DMS114 treated with DMSO at 0.1 percent for 48 hours (cell line): ENCODE data around the gene WDR33.
"Not testable (repeated sequence)": the region's sequence is repeated elsewhere in the genome, so short reads cannot be mapped to it uniquely, and the experiment has no call there.

ENCODE experiments used
- DNase-seq: peaks from one replicate; lab custom pipeline; 2025; ENCODE audit not compliant: unreplicated experiment; lab: John Stamatoyannopoulos, UW

The WDR33 gene

GRCh38 chr2:127769587-127769986 lies 41.4 kb downstream of the WDR33 start:
- DNase-seq = no peak

DNA sequence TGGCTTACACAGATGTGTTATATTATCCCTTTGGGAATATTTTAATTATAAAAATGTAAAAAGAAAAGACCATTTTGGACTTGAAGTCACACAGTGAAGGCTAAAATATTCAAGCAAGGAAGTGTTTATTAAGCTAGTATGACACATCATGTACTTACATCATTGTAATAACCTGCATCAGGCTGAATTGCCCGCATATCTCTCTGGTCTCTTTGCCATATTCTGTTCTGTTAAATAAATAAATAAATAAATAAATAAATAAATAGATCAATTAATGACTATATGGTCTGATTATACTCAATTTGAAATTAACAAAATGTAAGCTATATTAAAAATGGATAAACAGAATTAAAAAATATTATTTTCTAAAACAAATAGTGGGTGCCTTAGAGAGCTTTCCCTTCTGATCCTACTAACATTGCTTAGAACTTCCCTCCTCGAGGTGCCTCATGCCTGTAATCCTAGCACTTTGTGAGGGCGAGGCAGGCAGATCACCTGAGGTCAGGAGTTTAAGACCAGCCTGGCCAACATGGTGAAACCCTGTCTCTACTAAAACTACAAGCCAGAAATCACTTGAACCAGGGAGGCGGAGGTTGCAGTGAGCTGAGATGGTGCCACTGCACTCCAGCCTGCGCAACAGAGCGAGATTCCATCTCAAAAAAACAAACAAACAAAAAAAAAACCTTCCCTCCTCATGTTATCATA lies 42.0 kb downstream of the WDR33 start:
- no peak for DNase-seq

DNA sequence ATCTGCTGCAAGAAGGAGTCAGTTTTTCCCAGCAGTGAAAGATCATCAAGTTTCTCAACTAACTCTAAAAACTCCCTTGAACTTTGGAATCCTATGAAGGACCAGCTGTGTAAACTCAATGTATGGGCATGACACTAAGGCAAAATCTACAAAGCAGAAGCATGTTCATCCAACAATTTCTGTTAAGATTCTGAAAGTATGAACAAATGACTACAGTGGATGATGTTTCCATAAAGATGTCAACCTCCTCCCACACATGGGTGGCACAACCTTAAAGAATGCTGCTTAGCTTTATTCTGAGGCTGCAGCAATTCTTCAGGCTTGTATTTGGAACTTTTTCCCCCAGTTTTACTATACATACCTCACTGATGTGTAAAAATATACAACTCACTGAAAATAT lies 47.2 kb downstream of the WDR33 start:
- no peak for DNase-seq

GRCh38 chr2:127762846-127763245 lies 48.1 kb downstream of the WDR33 start:
- no peak for DNase-seq

- no peak for DNase-seq
Measured at GRCh38 chr2:127762441-127762840, 48.5 kb downstream of the WDR33 start.

DNA sequence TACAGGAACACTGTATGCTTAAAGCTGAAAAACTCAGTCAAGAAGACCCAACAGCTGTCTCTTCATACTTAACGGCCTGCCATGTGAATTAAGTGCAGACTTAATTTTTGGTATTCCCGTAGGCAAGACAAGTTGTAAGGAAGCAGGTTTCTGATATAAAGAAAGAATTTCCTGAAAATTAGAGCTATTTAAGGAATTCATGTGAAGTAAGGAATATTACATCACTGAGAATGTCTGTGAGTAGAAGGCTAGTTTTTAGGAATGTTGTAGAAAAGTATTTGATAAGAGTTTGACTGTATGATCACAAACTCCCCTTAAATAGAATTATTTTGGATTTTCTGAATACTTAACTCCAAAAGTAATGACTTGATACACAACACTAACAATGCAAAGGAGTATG lies 51.0 kb downstream of the WDR33 start:
- no peak for DNase-seq

DNA sequence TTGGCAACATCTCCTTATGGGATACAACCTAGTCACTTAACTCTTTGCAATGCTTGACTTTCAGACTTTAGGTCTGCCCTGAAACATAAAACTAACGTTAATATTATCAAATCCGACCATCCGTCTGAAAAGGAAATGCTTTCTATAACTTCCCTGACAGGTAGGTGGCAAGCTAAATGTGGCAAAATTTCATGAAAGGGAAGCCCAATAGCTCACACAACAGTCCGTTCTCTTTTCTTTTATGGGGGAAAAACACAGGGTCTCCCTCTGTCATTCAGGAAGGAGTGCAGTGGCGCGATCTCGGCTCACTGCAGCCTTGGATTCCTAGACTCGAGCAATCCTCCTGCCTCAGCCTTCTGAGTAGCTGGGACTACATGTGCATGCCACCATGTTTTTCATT lies 56.8 kb downstream of the WDR33 start:
- DNase-seq = no peak

DNA sequence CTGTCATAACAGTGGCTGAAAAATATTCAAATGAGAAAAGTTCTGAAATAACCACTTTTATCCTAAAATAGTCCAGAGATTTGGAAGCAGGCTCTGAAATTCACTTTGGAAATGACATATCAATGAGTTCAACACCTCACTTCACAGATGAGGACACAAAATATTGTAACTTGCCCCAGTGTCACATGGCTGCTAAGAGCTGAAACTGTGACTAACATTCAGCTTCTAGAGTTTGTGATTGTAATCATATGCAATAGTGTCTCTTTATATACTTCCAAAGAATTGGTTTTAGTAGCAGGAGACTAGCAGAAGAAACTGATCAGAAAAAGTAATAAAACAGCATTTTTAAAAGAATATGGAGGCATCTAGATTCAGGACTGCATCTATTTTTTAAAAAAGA lies 57.6 kb downstream of the WDR33 start:
- no peak for DNase-seq

- not testable (repeated sequence) for DNase-seq
Measured at GRCh38 chr2:127749537-127749936, 61.4 kb downstream of the WDR33 start.

DNA sequence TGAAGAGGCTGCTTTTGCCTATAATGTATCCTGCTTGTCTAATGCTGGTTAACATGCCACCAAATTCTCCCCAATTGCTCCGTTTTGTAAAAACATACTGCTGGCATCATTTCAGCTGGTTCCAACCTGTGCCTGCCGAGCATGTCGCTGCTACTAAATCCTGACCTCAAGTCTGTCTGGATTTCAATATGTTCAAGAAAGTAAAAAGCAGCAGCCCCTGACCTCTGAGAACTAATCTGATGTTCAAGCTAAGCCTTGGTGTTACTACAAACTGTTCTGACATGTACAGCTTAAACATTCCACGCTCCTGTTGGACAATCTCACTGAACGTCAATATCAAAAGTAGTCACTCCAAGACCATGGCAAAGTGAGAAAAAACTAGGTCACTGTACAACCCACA lies 63.4 kb downstream of the WDR33 start:
- DNase-seq = no peak

GRCh38 chr2:127743477-127744026 lies 67.4 kb downstream of the WDR33 start:
- no peak for DNase-seq

GRCh38 chr2:127740665-127741288 lies 70.2 kb downstream of the WDR33 start:
- no peak for DNase-seq

DNA sequence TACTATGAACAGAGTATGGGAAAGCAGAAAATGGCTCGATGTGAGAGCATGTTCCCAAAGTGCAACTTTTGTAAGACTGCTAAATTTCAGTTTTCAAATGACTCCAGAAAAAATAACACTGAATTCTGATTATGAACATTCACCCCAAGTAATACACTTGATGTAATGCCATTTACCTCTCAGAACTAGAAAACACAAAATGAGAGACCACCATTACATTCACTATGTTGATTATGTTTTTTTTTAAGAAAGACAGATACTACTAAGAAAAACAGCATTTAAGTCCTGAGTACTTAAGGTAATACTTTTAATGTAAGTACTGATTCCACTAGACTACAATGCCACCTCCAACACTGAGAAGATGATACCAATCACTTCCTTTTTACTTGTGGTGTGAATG lies 71.2 kb downstream of the WDR33 start:
- DNase-seq = no peak

DNA sequence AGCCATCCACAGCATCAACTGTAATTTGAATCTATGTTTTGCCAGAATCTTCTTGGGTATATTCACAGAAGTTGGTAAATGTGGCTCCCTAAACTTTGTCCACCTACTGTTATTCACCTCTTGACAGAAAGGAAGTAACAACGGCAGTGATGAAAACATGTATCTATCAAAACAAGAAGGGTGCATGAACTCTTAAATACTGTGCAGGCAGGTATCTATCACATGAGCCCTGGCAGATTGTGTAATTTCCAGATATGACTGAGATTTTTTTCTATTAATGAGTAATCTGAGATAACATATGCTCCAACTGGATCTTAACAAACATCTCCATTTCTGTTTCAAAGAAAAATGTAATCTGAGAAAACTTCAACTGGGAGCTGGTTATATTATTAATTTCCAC lies 73.1 kb downstream of the WDR33 start:
- no peak for DNase-seq

DNA sequence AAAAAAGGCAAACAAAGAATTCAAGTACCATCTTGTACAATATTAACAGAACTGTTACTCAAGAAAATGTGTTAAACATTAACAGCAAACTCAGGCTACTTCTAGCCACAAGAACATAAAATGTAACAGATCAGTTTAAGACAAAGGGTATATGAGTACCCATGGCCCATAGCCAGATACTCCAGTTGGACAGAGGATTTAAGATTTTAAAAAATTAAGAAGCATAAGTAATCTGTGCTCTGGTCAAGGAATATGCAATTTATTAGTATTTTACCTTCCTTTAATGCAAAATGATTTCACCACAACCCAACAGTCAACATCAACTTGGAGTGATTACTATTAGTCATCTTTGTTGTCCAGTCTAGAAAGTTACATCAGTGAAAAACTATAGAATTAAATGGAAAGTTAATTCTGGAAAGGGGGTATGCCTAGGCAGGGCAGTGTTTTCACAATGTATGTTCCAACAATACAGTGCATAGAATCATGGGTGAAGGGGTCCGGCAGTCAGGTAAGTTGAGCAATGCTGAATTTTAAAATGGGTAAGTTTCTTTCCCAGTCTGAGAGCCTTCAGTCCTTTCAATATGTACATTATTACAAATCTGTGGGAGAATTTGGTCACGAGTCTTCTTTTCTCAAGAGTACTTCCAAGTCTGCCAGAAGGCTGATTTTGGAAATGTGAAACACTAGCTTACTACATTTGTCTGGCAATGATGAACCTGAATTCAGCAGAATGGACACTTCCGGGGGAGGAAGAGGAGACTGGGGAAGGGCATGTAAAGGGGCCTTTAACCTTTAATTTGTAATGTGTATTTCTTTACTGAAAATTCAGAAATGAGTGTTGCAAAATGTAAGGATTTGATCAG lies 75.2 kb downstream of the WDR33 start:
- DNase-seq = no peak

DNA sequence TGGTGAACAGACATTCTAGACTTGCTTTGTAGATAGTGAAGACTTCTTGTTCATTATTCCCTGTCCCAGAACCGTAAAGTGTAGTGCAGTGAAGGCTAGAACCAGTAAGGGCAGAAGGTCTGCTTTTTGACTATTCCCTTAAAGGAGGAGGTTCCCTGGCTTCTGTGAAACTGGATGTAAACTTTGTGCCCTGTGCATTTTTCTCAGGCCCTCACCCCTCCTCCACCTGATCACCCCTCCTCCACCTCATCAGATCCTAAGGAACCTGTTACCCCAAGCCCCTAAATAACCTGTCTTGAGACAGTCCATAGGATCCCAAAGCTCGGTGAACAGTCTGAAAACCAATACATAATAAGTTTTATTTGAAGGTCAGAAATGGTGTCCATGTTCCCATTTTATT lies 75.9 kb downstream of the WDR33 start:
- DNase-seq = no peak

DNA sequence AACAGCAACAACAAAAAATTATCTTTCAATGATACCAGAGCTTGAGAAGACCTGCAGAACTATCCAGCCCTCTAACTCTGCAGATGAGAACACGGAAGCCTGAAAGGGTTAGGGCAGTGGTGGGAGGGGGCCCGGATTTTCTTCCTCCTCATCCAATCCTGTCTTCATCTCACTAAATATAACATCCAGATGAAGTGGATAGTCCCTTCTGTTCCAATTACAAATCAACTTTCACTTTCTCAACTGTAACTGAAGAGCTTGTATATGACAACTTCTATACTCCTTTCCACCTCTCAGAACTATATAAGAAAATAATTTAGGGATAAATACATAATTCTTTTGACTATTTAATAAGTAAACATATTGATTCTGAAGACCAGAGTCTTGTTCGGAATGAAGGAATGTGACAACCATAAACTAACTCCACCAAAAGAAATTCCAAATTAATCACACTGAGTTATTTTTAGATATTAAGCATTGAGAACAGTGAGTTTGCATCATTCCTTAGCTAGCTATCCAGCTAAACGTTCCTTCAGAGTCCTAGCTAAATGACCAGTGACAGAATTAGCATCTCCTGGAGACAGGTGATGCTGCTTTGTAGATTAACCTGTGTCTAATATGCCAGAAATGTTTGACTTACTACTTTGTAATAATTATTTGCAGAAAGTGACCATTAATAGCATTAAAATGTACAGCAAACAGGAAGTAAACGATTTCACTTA lies 77.0 kb downstream of the WDR33 start:
- no peak for DNase-seq

GRCh38 chr2:127733113-127733815 lies 77.7 kb downstream of the WDR33 start:
- DNase-seq = no peak

- no peak for DNase-seq
Measured at GRCh38 chr2:127726158-127726880, 84.7 kb downstream of the WDR33 start.

- DNase-seq = no peak
Measured at GRCh38 chr2:127722807-127723206, 88.2 kb downstream of the WDR33 start.
